Measurements from ENCODE around the gene OR4D2. TPM values are rescaled to one million over a fixed set of nuclear protein-coding genes. Genes with fewer than 3 reads are reported as not detected.
"Not testable (repeated sequence)": the region's sequence is repeated elsewhere in the genome, so short reads cannot be mapped to it uniquely, and the experiment has no call there.

OR4D2 gene
- total RNA-seq = not detected

DNA sequence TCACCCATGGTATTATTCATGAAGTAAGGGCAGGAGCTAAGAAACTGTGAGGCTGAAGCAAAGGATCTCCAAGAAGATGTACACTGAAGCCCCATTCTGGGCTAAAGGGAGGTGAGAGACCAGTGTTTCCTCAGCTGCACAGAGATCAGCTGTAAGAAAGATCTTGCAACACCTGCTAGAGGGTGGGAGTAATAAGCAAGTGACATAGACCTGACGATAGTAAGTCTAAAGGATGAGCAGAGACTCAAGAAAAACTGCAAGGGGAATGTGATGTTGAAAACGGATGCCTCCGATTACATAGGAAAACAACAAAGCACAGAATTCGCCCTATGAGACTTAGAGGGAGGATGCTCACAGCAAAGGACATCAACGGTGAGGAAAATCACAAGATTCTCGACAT, at the start of gene OR4D2:
Gene OR4D2 (plus strand): TSS at position 301 of the 400 bp plus-strand sequence. CDS start 2,674 bp downstream, outside the sequence.
- no peaks in the 10 kb centered on the region for H3K4me1 ChIP-seq
- DNase-seq (ENCODE audit: low spot score) = no peak
- H3K4me3 ChIP-seq = no peak within 1 kb of the TSS
- no peak within 1 kb of the TSS for H3K27ac ChIP-seq
- no peaks in the 10 kb centered on the region for H3K27me3 ChIP-seq
- no peaks in the 10 kb centered on the region for H3K9me3 ChIP-seq
- H3K36me3 ChIP-seq = no peaks in the 10 kb centered on the region
- TF ChIP-seq, protein P1, sequence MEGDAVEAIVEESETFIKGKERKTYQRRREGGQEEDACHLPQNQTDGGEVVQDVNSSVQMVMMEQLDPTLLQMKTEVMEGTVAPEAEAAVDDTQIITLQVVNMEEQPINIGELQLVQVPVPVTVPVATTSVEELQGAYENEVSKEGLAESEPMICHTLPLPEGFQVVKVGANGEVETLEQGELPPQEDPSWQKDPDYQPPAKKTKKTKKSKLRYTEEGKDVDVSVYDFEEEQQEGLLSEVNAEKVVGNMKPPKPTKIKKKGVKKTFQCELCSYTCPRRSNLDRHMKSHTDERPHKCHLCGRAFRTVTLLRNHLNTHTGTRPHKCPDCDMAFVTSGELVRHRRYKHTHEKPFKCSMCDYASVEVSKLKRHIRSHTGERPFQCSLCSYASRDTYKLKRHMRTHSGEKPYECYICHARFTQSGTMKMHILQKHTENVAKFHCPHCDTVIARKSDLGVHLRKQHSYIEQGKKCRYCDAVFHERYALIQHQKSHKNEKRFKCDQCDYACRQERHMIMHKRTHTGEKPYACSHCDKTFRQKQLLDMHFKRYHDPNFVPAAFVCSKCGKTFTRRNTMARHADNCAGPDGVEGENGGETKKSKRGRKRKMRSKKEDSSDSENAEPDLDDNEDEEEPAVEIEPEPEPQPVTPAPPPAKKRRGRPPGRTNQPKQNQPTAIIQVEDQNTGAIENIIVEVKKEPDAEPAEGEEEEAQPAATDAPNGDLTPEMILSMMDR (IDR thresholded peaks at IDR 0.05) = no peak

GRCh38 chr17:58117382-58117781, 49.4 kb upstream of the OR4D2 start:
- no peaks in the 10 kb centered on the region for H3K4me1 ChIP-seq
- H3K27ac ChIP-seq = no peak overlapping the region
- no peak for DNase-seq (ENCODE audit: low spot score)
- H3K9me3 ChIP-seq = no peaks in the 10 kb centered on the region
- H3K27me3 ChIP-seq = no peaks in the 10 kb centered on the region
- H3K4me3 ChIP-seq = no peak overlapping the region
- TF ChIP-seq, protein P1 (IDR thresholded peaks at IDR 0.05) = no peak
- H3K36me3 ChIP-seq = no peaks in the 10 kb centered on the region

GRCh38 chr17:58119491-58119890, 47.3 kb upstream of the OR4D2 start:
- H3K4me1 ChIP-seq = no peaks in the 10 kb centered on the region
- no peaks in the 10 kb centered on the region for H3K27me3 ChIP-seq
- H3K27ac ChIP-seq = no peak overlapping the region
- no peak overlapping the region for H3K4me3 ChIP-seq
- TF ChIP-seq, protein P1 (IDR thresholded peaks at IDR 0.05) = no peak
- no peak for DNase-seq (ENCODE audit: low spot score)
- no peaks in the 10 kb centered on the region for H3K36me3 ChIP-seq
- no peaks in the 10 kb centered on the region for H3K9me3 ChIP-seq

GRCh38 chr17:58120195-58120822, 46.5 kb upstream of the OR4D2 start:
- Histone ChIP-seq H3K27me3 (no peaks in the 10 kb centered on the region), H3K27ac (no peak overlapping the region), H3K4me1 (no peaks in the 10 kb centered on the region), H3K36me3 (no peaks in the 10 kb centered on the region), H3K9me3 (no peaks in the 10 kb centered on the region), H3K4me3 (no peak overlapping the region)
- no peak for DNase-seq (ENCODE audit: low spot score)
- TF ChIP-seq, protein P1 (IDR thresholded peaks at IDR 0.05) = no peak

- no peak for DNase-seq (ENCODE audit: low spot score)
- Histone ChIP-seq H3K4me3 (no peak overlapping the region), H3K9me3 (no peaks in the 10 kb centered on the region), H3K27me3 (no peaks in the 10 kb centered on the region), H3K4me1 (no peaks in the 10 kb centered on the region), H3K27ac (no peak overlapping the region), H3K36me3 (no peaks in the 10 kb centered on the region)
- TF ChIP-seq, protein P1 (IDR thresholded peaks at IDR 0.05) = no peak
Observed at GRCh38 chr17:58121925-58122324, 44.9 kb upstream of the OR4D2 start.

GRCh38 chr17:58127846-58128245, 38.9 kb upstream of the OR4D2 start:
- H3K36me3 ChIP-seq = no peaks in the 10 kb centered on the region
- TF ChIP-seq, protein P1 (IDR thresholded peaks at IDR 0.05) = no peak
- H3K4me1 ChIP-seq = no peaks in the 10 kb centered on the region
- no peak overlapping the region for H3K27ac ChIP-seq
- no peaks in the 10 kb centered on the region for H3K27me3 ChIP-seq
- no peaks in the 10 kb centered on the region for H3K9me3 ChIP-seq
- no peak for DNase-seq (ENCODE audit: low spot score)
- no peak overlapping the region for H3K4me3 ChIP-seq

GRCh38 chr17:58132697-58133096, 34.1 kb upstream of the OR4D2 start:
- not testable (repeated sequence) for H3K36me3 ChIP-seq; DNase-seq (ENCODE audit: low spot score); H3K4me3 ChIP-seq; H3K27ac ChIP-seq; H3K9me3 ChIP-seq; H3K27me3 ChIP-seq; H3K4me1 ChIP-seq

All from right atrium auricular region (tissue), 2 donors.